ENCODE measurements around the gene TIE1.

DNA sequence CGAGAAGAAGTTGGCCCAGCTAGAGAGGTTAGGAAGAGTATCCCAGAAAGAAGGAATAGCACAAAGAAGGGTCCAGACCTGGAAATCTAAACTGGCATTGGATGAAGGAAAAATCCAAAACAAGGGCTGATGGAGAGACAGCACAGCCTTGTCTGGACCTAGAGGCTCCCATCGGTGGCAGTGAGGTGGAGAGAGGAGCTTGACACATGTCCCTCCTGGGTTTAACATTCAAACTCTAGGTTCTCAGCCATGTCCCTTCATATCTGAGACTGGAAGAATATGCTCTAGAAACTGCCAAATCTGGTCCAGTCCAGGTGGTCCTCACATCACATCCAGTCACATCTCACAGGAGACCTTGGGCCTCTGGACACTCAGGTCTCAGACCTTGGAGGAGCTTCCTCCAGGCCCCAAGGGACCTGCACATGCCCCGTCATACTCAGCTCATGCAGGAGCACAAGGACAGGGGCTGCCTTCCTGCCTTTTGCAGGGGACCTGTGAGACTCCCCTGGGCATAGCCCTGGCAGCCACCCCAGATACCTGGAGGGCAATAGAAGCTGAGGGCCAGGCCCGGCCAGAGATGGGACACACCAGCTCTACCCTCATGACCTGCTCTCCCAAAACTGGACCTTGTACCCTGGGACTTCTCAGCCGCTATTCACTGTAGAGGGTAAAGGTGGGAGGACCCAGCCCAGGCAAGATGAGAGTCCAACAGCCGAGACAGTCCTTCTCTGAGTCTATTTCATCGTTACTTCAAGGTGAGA is 23.5 kb upstream of the TIE1 start:
- TF ChIP-seq SIN3A (IDR thresholded peaks at IDR 0.05; ENCODE audit: borderline replicate concordance, insufficient read depth, low read length) = no peak
- TF ChIP-seq, protein P1, sequence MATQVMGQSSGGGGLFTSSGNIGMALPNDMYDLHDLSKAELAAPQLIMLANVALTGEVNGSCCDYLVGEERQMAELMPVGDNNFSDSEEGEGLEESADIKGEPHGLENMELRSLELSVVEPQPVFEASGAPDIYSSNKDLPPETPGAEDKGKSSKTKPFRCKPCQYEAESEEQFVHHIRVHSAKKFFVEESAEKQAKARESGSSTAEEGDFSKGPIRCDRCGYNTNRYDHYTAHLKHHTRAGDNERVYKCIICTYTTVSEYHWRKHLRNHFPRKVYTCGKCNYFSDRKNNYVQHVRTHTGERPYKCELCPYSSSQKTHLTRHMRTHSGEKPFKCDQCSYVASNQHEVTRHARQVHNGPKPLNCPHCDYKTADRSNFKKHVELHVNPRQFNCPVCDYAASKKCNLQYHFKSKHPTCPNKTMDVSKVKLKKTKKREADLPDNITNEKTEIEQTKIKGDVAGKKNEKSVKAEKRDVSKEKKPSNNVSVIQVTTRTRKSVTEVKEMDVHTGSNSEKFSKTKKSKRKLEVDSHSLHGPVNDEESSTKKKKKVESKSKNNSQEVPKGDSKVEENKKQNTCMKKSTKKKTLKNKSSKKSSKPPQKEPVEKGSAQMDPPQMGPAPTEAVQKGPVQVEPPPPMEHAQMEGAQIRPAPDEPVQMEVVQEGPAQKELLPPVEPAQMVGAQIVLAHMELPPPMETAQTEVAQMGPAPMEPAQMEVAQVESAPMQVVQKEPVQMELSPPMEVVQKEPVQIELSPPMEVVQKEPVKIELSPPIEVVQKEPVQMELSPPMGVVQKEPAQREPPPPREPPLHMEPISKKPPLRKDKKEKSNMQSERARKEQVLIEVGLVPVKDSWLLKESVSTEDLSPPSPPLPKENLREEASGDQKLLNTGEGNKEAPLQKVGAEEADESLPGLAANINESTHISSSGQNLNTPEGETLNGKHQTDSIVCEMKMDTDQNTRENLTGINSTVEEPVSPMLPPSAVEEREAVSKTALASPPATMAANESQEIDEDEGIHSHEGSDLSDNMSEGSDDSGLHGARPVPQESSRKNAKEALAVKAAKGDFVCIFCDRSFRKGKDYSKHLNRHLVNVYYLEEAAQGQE (IDR thresholded peaks at IDR 0.05; ENCODE audit: insufficient read depth in 1 of 2, low read depth in 2 of 2, low read length in 2 of 2) = no peak
- TF ChIP-seq POLR2AphosphoS5 (IDR thresholded peaks at IDR 0.05; ENCODE audit: low read depth, low read length) = no peak
- no peak for TF ChIP-seq TAF1 (IDR thresholded peaks at IDR 0.05; ENCODE audit: borderline replicate concordance, insufficient read depth, low read length)
- no peak for TF ChIP-seq FOXP2 (optimal IDR thresholded peaks at IDR 0.05; ENCODE audit: borderline replicate concordance, extremely low read depth, extremely low read length, insufficient read depth)

Measured in PFSK-1 (cell line).